NCI-H2081 treated with DMSO at 0.1 percent for 48 hours (cell line): Measurements from ENCODE around the gene ATP13A4.

ENCODE experiments used
- DNase-seq: peaks from one replicate; lab custom pipeline; 2025; lab: John Stamatoyannopoulos, UW

The ATP13A4 gene

GRCh38 chr3:193391902-193392301, 162.8 kb downstream of the ATP13A4 start:
- DNase-seq = no peak

- no peak for DNase-seq
These were observed 165.4 kb downstream of the ATP13A4 start for GRCh38 chr3:193389335-193389734.

GRCh38 chr3:193388361-193388760, 166.3 kb downstream of the ATP13A4 start:
- DNase-seq = no peak

- no peak for DNase-seq
These were observed 167.1 kb downstream of the ATP13A4 start for GRCh38 chr3:193387596-193387995.

GRCh38 chr3:193378706-193379105, 176.0 kb downstream of the ATP13A4 start, which contains the start of gene ATP13A5:
TSS of gene ATP13A5 (minus strand) at chr3:193378753. CDS start at chr3:193378725, 28 bp downstream.
- no peak for DNase-seq

- no peak for DNase-seq
These were observed 177.1 kb downstream of the ATP13A4 start for GRCh38 chr3:193377591-193377990.

GRCh38 chr3:193375614-193376013, 179.1 kb downstream of the ATP13A4 start:
- no peak for DNase-seq

- no peak for DNase-seq
These were observed 181.9 kb downstream of the ATP13A4 start for GRCh38 chr3:193372783-193373182.

- no peak for DNase-seq
These were observed 186.8 kb downstream of the ATP13A4 start for GRCh38 chr3:193367868-193368267.

GRCh38 chr3:193357291-193357690, 197.4 kb downstream of the ATP13A4 start:
- no peak for DNase-seq

- no peak for DNase-seq
These were observed 200.3 kb downstream of the ATP13A4 start for GRCh38 chr3:193354423-193354822.
